A549 (cell line): Measurements from ENCODE around the gene DIS3L2. TPM values are rescaled to one million over a fixed set of nuclear protein-coding genes. Genes with fewer than 3 reads are reported as not detected.

Source experiments
- ATAC-seq, 2 experiments: fragments of 200-7000 bp in 1 of 2; fragments of >200 bp in 1 of 2; cut with Nextera tagmentation in 1 of 2; cut with Tn5 transposase in 1 of 2; 3 replicates each; pipeline versions ENCODE4 v1.8.0 to v1.9.1; 2018 to 2020; ENCODE audit warnings: mild to moderate bottlenecking in 1 of 2, moderate library complexity in 1 of 2
- CTCF ChIA-PET: fragments of 300-600 bp; sonication (Branson Sonifier 250); formaldehyde crosslinking; extraction: SDS; loops from one replicate; lab custom pipeline; 2021; ENCODE audit warnings: antibody characterized with exemption, inconsistent platforms; lab: Yijun Ruan, JAX
- POLR2A ChIA-PET: fragments of 350-600 bp; formaldehyde crosslinking; extraction: SDS; loops from one replicate; lab custom pipeline; 2021; ENCODE audit warnings: antibody characterized with exemption, inconsistent platforms; lab: Yijun Ruan, JAX
- DNase-seq, 2 experiments: peaks; one replicate each; pipeline versions ENCODE4 v3.0.0 to v3.0.0-alpha.2; 2011 to 2016; ENCODE audit warnings: low read depth in 1 of 2, low spot score in 1 of 2
- FAIRE-seq: peaks from 2 replicates; lab custom pipeline; 2011; peaks lifted over from hg19 to GRCh38; lab: Jason Lieb, UNC
- H3K27ac ChIP-seq, 2 experiments: fragments of >200 bp; sonication (Bioruptor Twin); formaldehyde crosslinking; 3 replicates each; pipeline ENCODE4 v1.5.1; 2016 to 2017
- H3K4me1 ChIP-seq: fragments of >200 bp; sonication (Bioruptor Twin); formaldehyde crosslinking; 3 replicates; pipeline ENCODE4 v1.6.1; 2016
- H3K4me2 ChIP-seq: fragments of >200 bp; sonication (Bioruptor Twin); formaldehyde crosslinking; 3 replicates; pipeline ENCODE4 v1.6.1; 2016
- H3K4me3 ChIP-seq: fragments of >200 bp; sonication (Bioruptor Twin); formaldehyde crosslinking; 3 replicates; pipeline ENCODE4 v1.5.1; 2016
- H3K9me3 ChIP-seq: fragments of >200 bp; sonication (Bioruptor Twin); formaldehyde crosslinking; 3 replicates; pipeline ENCODE4 v1.6.1; 2016
- CBX2 ChIP-seq: fragments of 200-600 bp; sonication (generic); IDR thresholded peaks from 2 replicates; pipeline ENCODE4 v1.6.1; 2016; ENCODE audit warnings: low read depth, mild to moderate bottlenecking, borderline replicate concordance
- CEBPB ChIP-seq, 2 experiments: fragments of >200 bp in 1 of 2; sonication (Bioruptor Twin) in 1 of 2; formaldehyde crosslinking in 1 of 2; IDR thresholded peaks; 2 replicates each; pipeline ENCODE4 v1.6.1; 2012 to 2016
- CHD2 ChIP-seq: fragments of 150-350 bp; IDR thresholded peaks from 2 replicates; pipeline ENCODE4 v1.6.1; 2014; ENCODE audit warnings: low read length; ENCODE audit not compliant: partially characterized antibody
- EP300 ChIP-seq, 2 experiments: fragments of >200 bp; sonication (Bioruptor Twin); formaldehyde crosslinking; IDR thresholded peaks; 2 replicates in 1 of 2; 3 replicates in 1 of 2; pipeline ENCODE4 v1.6.1; 2016 to 2017
- FOSB ChIP-seq: fragments of 250-450 bp; sonication (Bioruptor Pico); IDR thresholded peaks from 2 replicates; pipeline ENCODE4 v1.5.0; 2020; ENCODE audit warnings: mild to moderate bottlenecking, moderate library complexity
- FOXS1 ChIP-seq: fragments of 250-450 bp; sonication (Bioruptor Pico); IDR thresholded peaks from 2 replicates; pipeline ENCODE4 v1.5.0; 2020; ENCODE audit warnings: mild to moderate bottlenecking, moderate library complexity
- HEYL ChIP-seq: fragments of 250-450 bp; sonication (Bioruptor Pico); IDR thresholded peaks from 2 replicates; pipeline ENCODE4 v1.8.0; 2021; ENCODE audit warnings: mild to moderate bottlenecking, moderate library complexity
- HOXB5 ChIP-seq: fragments of 250-450 bp; sonication (Bioruptor Pico); IDR thresholded peaks from 2 replicates; pipeline ENCODE4 v1.5.0; 2020; ENCODE audit warnings: mild to moderate bottlenecking, moderate library complexity
- JUN ChIP-seq, 2 experiments: fragments of >200 bp; sonication (Bioruptor Twin); formaldehyde crosslinking; IDR thresholded peaks; 2 replicates in 1 of 2; 3 replicates in 1 of 2; pipeline ENCODE4 v1.6.1; 2016 to 2017
- MAFK ChIP-seq: fragments of 450-650 bp; IDR thresholded peaks from 2 replicates; pipeline ENCODE4 v1.6.1; 2014; ENCODE audit not compliant: partially characterized antibody
- MAZ ChIP-seq: fragments of 150-350 bp; IDR thresholded peaks from 2 replicates; pipeline ENCODE4 v1.6.1; 2014; ENCODE audit warnings: antibody characterized with exemption, low read depth, low read length, borderline replicate concordance
- PHF8 ChIP-seq: fragments of 200-600 bp; sonication (generic); IDR thresholded peaks from 2 replicates; pipeline ENCODE4 v1.6.1; 2016; ENCODE audit warnings: low read depth, mild to moderate bottlenecking, antibody characterized with exemption, moderate library complexity, borderline replicate concordance
- POLR2AphosphoS2 ChIP-seq: conservative IDR thresholded peaks from 2 replicates; pipeline ENCODE4 v1.6.1; 2012; ENCODE audit warnings: low read length, improper control_type of control experiment, inconsistent platforms
- RARB ChIP-seq: fragments of 250-450 bp; sonication (Bioruptor Pico); IDR thresholded peaks from 2 replicates; pipeline ENCODE4 v1.8.0; 2021; ENCODE audit warnings: mild to moderate bottlenecking, moderate library complexity
- REST ChIP-seq: fragments of 200-600 bp; sonication (generic); IDR thresholded peaks from 2 replicates; pipeline ENCODE4 v1.6.1; 2016; ENCODE audit warnings: antibody characterized with exemption, mild to moderate bottlenecking, moderate library complexity
- RNF2 ChIP-seq: fragments of 200-600 bp; sonication (generic); IDR thresholded peaks from 2 replicates; pipeline ENCODE4 v1.6.1; 2016; ENCODE audit warnings: low read depth, mild to moderate bottlenecking, antibody characterized with exemption, moderate library complexity, borderline replicate concordance
- SMC3 ChIP-seq: fragments of >200 bp; sonication (Bioruptor Twin); formaldehyde crosslinking; IDR thresholded peaks from 3 replicates; pipeline ENCODE4 v1.6.1; 2018; ENCODE audit warnings: inconsistent platforms
- TFCP2L1 ChIP-seq: fragments of 250-450 bp; sonication (Bioruptor Pico); IDR thresholded peaks from 2 replicates; pipeline ENCODE4 v1.5.0; 2021; ENCODE audit warnings: mild to moderate bottlenecking
- TP53 ChIP-seq: fragments of 250-450 bp; sonication (Bioruptor Pico); IDR thresholded peaks from 2 replicates; pipeline ENCODE4 v1.5.0; 2021; ENCODE audit warnings: mild to moderate bottlenecking, moderate library complexity
- ZFP36 ChIP-seq: fragments of 450-650 bp; IDR thresholded peaks from 2 replicates; pipeline ENCODE4 v1.6.1; 2014; ENCODE audit warnings: borderline replicate concordance; ENCODE audit not compliant: partially characterized antibody
- ZNF302 ChIP-seq: fragments of 250-450 bp; sonication (Bioruptor Pico); IDR thresholded peaks from 2 replicates; pipeline ENCODE4 v1.9.0; 2021; ENCODE audit warnings: inconsistent platforms, mild to moderate bottlenecking, moderate library complexity
- ZSCAN20 ChIP-seq: fragments of 250-450 bp; sonication (Bioruptor Pico); IDR thresholded peaks from 2 replicates; pipeline ENCODE4 v1.8.0; 2022; ENCODE audit warnings: mild to moderate bottlenecking, moderate library complexity
- WGBS: methylation state at CpG from one replicate; pipeline ENCODE4 v1.1.6; 2017; ENCODE audit errors: missing lambda C conversion rate; 5-methylcytosine and 5-hydroxymethylcytosine counted together
- polyA plus RNA-seq, 4 experiments: library from polyadenylated mRNA; depleted of rRNA in 3 of 4; stranded (reverse); fragments of >200 nt; fragmentation: RNase III in 1 of 4; extraction: RNeasy Plus Mini Kit Qiagen cat#74134 plus additional on column Dnase treatment in 1 of 4; gene quantifications; 2 replicates in 3 of 4; 3 replicates in 1 of 4; pipeline ENCODE4 v1.2.3, GENCODE V29; 2011 to 2017
- TF ChIP-seq, protein P1 (sequence below): IDR thresholded peaks from 2 replicates; pipeline ENCODE4 v1.6.1; 2012
- TF ChIP-seq, protein P2 (sequence below): fragments of 250-450 bp; sonication (Bioruptor Pico); IDR thresholded peaks from 2 replicates; pipeline ENCODE4 v1.5.0; 2020; ENCODE audit warnings: low read depth, mild to moderate bottlenecking, moderate library complexity

Gene DIS3L2
- polyA plus RNA-seq, 2 of the 4 experiments (the other 2 are of a cell fraction) = 14.9 to 15.4 TPM

- ChIA-PET POLR2A (no interaction called here), CTCF (interaction anchor here (1.4 kb wide), 1 partner anchor 11 kb away, joined by 4 read pairs; no protein-coding TSS in a partner anchor)
- H3K9me3 ChIP-seq = no peaks in the 10 kb centered on the region
- ATAC-seq (no peak), FAIRE-seq (no peak), DNase-seq (no peak)
- no peaks in the 10 kb centered on the region for H3K4me1 ChIP-seq
- TF ChIP-seq JUN (IDR thresholded peaks at IDR 0.05) (no peak), EP300 (IDR thresholded peaks at IDR 0.05) (no peak), HEYL (CRISPR knock-in tag) (no peak), ZNF302 (CRISPR knock-in tag) (no peak), SMC3 (no peak), POLR2AphosphoS2 (no peak), TFCP2L1 (CRISPR knock-in tag) (no peak), FOSB (no peak), CEBPB (IDR thresholded peaks at IDR 0.05) (no peak), HOXB5 (CRISPR knock-in tag) (no peak), ZFP36 (no peak)
- TF ChIP-seq, protein P1, sequence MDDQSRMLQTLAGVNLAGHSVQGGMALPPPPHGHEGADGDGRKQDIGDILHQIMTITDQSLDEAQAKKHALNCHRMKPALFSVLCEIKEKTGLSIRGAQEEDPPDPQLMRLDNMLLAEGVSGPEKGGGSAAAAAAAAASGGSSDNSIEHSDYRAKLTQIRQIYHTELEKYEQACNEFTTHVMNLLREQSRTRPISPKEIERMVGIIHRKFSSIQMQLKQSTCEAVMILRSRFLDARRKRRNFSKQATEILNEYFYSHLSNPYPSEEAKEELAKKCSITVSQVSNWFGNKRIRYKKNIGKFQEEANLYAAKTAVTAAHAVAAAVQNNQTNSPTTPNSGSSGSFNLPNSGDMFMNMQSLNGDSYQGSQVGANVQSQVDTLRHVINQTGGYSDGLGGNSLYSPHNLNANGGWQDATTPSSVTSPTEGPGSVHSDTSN = no peak
- H3K4me3 ChIP-seq = no peak overlapping the region
- 80% methylated on average over 5 of the region's 5 CpGs for WGBS
- no peak overlapping the region for H3K4me2 ChIP-seq
- H3K27ac ChIP-seq = no peak overlapping the region
Measured at GRCh38 chr2:232088771-232089170, 127.3 kb downstream of the DIS3L2 start.

DNA sequence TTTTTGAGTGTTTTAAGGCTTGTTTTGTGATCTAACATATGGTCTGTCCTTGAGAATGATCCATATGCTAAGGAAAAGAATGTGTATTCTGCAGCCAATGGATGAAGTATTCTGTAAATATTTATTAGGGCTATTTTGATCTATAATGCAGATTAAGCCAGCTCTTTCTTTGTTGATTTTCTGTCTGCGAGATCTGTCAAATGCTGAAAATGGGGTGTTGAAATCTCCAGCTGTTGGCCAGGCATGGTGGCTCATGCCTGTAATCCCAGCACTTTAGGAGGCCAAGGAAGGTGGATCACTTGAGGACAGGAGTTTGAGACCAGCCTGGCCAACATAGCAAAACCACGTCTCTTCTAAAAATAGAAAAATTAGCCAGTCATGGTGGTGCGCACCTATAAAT lies 132.7 kb downstream of the DIS3L2 start:
- ATAC-seq = no peak
- no peak for TF ChIP-seq PHF8
- TF ChIP-seq JUN (IDR thresholded peaks at IDR 0.05) = no peak
- TF ChIP-seq POLR2AphosphoS2 = no peak
- TF ChIP-seq FOXS1 (CRISPR knock-in tag) = no peak
- no peak for TF ChIP-seq RNF2
- TF ChIP-seq, protein P2, sequence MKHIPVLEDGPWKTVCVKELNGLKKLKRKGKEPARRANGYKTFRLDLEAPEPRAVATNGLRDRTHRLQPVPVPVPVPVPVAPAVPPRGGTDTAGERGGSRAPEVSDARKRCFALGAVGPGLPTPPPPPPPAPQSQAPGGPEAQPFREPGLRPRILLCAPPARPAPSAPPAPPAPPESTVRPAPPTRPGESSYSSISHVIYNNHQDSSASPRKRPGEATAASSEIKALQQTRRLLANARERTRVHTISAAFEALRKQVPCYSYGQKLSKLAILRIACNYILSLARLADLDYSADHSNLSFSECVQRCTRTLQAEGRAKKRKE (CRISPR knock-in tag) = no peak
- no peak for TF ChIP-seq TP53
- TF ChIP-seq MAZ = no peak
- TF ChIP-seq REST = no peak
- TF ChIP-seq SMC3 = no peak
- TF ChIP-seq MAFK = no peak
- no peak for TF ChIP-seq CHD2
- no peak for TF ChIP-seq RARB
- TF ChIP-seq CBX2 = no peak
- no peak for TF ChIP-seq ZSCAN20 (CRISPR knock-in tag)
- TF ChIP-seq, all 56 proteins: peak for 0
- no peaks in the 10 kb centered on the region for H3K4me1 ChIP-seq
- no peaks in the 10 kb centered on the region for H3K9me3 ChIP-seq
- FAIRE-seq = no peak
- H3K4me2 ChIP-seq = no peak overlapping the region
- H3K4me3 ChIP-seq = no peak overlapping the region
- CTCF ChIA-PET = no interaction called here
- POLR2A ChIA-PET = no interaction called here
- H3K27ac ChIP-seq = no peak overlapping the region
- 93% methylated on average over 3 of the region's 3 CpGs for WGBS
- no peak for DNase-seq
